Measurements from ENCODE around the gene ZNF503.

- no peak for TF ChIP-seq GATA3 (IDR thresholded peaks at IDR 0.05; ENCODE audit: low read depth, low read length)
- no peak for TF ChIP-seq GATA2 (IDR thresholded peaks at IDR 0.05; ENCODE audit: low read depth, low read length)
These were observed 17.1 kb upstream of the ZNF503 start for GRCh38 chr10:75418712-75419111.
